ENCODE data around the gene GNG13. TPM values are rescaled to one million over a fixed set of nuclear protein-coding genes. Genes with fewer than 3 reads are reported as not detected.

The GNG13 gene
- total RNA-seq, 4 donors from 2014 or later = not detected

- no peaks in the 10 kb centered on the region for H3K4me1 ChIP-seq
- DNase-seq = no peak
- intact Hi-C loops (cut with DNase I; ENCODE audit: low total_unique reads) = no loop called here
- H3K4me3 ChIP-seq = no peak overlapping the region
- H3K36me3 ChIP-seq = no peaks in the 10 kb centered on the region
- H3K9me3 ChIP-seq = no peaks in the 10 kb centered on the region
- H3K27me3 ChIP-seq = no peaks in the 10 kb centered on the region
- TF ChIP-seq CTCF (IDR thresholded peaks at IDR 0.05) (no peak), POLR2A (IDR thresholded peaks at IDR 0.05) (no peak)
- no peak overlapping the region for H3K27ac ChIP-seq
Measured at GRCh38 chr16:830871-831570, 30.5 kb upstream of the GNG13 start.

GRCh38 chr16:830107-830870 is 29.8 kb upstream of the GNG13 start:
- H3K36me3 ChIP-seq = no peaks in the 10 kb centered on the region
- H3K27ac ChIP-seq = no peak overlapping the region
- H3K4me3 ChIP-seq = no peak overlapping the region
- DNase-seq = no peak
- TF ChIP-seq CTCF (IDR thresholded peaks at IDR 0.05) (no peak), POLR2A (IDR thresholded peaks at IDR 0.05) (no peak)
- intact Hi-C loops (cut with DNase I; ENCODE audit: low total_unique reads) = no loop called here
- no peaks in the 10 kb centered on the region for H3K27me3 ChIP-seq
- peaks cover 0 to 2% of the 10 kb centered on the region in 2 donors for H3K4me1 ChIP-seq
- H3K9me3 ChIP-seq = no peaks in the 10 kb centered on the region

- DNase-seq = no peak
- no peaks in the 10 kb centered on the region for H3K9me3 ChIP-seq
- H3K27me3 ChIP-seq = no peaks in the 10 kb centered on the region
- no peak overlapping the region for H3K27ac ChIP-seq
- peaks cover 0 to 11% of the 10 kb centered on the region in 2 donors for H3K4me1 ChIP-seq
- H3K4me3 ChIP-seq = no peak overlapping the region
- intact Hi-C loops (cut with DNase I; ENCODE audit: low total_unique reads) = no loop called here
- no peaks in the 10 kb centered on the region for H3K36me3 ChIP-seq
- no peak for TF ChIP-seq POLR2A (IDR thresholded peaks at IDR 0.05)
- no peak for TF ChIP-seq CTCF (IDR thresholded peaks at IDR 0.05)
Measured at GRCh38 chr16:828891-829290, 28.4 kb upstream of the GNG13 start.

- intact Hi-C loops (cut with DNase I; ENCODE audit: low total_unique reads) = no loop called here
- no peak for DNase-seq
- no peak overlapping the region for H3K27ac ChIP-seq
- H3K27me3 ChIP-seq = no peaks in the 10 kb centered on the region
- H3K9me3 ChIP-seq = no peaks in the 10 kb centered on the region
- H3K36me3 ChIP-seq = no peaks in the 10 kb centered on the region
- no peak overlapping the region for H3K4me3 ChIP-seq
- TF ChIP-seq CTCF (IDR thresholded peaks at IDR 0.05) = no peak
- TF ChIP-seq POLR2A (IDR thresholded peaks at IDR 0.05) = no peak
- H3K4me1 ChIP-seq = peaks cover 0 to 11% of the 10 kb centered on the region in 2 donors
Measured at GRCh38 chr16:827513-827912, 27.0 kb upstream of the GNG13 start.
